D341Med (cell line): ENCODE results near the gene MLEC.
"Not testable (repeated sequence)": the region's sequence is repeated elsewhere in the genome, so short reads cannot be mapped to it uniquely, and the experiment has no call there.

Experiments used
- DNase-seq: peaks from one replicate; pipeline ENCODE4 v3.0.0; 2012; ENCODE audit warnings: low spot score

The MLEC gene

DNA sequence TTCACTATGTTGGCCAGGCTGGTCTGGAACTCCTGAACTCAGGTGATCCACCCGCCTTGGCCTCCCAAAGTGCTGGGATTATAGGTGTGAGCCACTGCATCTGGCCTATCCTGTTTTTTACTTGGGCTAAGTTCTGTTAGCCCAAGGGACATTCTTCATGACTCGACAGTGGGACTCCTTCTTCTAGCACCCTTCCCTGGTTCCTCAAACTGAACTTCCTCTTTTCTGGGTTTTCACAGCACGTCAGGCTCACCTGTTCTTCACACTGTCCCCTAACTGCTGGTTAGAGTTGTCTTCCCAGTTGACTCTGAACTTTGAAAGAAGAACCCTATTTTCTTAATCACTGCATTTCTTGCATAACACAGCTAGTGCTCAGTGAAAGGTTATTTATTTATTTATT lies 24.1 kb upstream of the MLEC start:
- DNase-seq: no peak

DNA sequence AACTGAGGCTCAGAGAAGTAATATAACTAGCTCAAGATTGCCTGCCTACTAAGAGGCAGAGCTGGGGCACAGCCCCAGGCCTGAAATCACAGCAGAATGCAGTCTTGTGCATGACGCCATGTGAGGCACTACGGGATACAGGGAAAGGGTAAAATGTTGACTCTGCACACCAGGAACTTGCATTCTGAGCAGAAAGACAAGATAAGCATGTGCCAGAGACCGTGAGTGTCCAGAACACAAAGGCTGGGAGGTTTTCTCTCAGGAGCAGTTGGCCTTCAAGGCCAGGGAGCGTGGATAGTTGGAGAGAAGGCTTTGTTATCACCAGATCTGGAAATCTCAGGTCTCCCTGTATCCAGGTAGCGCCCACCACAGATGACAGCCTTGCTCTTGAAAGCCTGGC lies 23.2 kb upstream of the MLEC start:
- no peak for DNase-seq

DNA sequence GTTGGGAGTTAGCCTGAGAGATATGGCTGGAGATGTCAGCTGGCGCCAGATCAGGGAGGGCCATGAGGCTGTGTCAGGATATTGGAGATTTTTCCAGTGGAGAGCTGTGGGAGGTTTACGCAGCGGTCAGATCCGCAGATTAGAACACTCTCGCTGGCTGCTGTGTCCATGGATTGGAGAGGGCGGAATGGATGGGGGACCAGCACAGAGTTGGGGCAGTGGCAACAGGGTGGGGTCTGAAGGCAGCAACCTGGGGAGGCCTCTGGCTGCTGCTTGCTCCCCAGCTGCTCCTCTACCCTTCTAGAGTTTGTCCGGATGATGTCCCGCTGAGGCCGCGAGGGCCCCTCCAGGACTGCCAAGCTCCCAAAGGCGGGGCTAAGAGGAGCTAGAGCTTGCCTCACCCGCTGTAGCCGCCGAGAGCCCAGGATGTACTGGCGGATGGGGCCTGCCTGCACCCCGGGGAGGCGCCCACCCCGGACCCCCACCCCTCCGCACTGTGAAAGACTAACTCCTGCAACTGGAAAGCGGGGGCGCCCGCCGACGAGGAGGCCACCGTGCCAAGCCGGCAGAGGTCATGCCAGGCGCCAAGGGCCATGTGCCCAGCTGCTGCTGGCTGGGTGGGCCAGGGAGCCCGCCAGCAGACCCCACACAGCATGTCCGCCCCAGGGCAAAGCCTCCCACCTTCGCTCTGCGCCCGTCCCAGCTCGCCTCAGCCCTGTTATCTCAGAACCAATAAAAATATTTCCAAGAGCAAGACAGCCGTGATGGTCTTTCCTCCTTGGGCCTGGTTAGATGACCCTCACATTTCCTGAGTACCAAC lies 20.2 kb upstream of the MLEC start:
- DNase-seq: no peak

DNA sequence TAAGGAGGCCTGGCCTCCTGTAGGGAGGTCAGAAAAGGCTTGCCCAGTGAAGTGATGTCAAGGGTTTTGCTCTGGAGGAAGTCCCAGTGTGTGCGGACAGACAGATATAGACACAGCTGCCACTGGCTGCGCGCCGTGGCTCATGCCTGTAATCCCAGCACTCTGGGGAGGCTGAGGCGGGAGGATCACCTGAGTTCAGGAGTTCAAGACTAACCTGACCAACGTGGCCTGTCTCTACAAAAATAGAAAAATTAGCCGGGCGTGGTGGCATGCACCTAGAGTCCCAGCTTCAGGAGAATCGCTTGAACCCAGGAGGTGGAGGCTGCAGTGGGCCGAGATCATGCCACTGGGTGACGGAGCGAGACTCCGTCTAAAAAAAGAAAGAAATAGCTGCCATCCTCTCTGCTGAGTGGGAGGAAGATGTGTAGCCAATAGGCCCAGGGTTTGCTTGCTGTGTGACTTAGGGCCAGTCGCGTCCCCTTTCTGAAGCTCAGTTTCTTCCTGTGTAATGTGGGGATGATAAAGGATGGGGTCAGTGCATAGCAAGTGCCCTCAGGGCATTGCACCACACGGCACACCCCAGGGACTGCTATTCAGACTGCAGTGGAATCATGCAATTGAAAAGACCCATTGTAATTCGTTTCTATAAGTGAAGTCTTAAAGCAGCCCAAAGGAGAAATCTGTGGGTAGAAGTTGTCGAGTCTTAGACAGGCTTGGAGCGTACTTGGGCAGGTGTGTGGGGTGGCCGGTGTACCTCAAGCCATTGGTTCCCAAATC lies 18.7 kb upstream of the MLEC start:
- no peak for DNase-seq

DNA sequence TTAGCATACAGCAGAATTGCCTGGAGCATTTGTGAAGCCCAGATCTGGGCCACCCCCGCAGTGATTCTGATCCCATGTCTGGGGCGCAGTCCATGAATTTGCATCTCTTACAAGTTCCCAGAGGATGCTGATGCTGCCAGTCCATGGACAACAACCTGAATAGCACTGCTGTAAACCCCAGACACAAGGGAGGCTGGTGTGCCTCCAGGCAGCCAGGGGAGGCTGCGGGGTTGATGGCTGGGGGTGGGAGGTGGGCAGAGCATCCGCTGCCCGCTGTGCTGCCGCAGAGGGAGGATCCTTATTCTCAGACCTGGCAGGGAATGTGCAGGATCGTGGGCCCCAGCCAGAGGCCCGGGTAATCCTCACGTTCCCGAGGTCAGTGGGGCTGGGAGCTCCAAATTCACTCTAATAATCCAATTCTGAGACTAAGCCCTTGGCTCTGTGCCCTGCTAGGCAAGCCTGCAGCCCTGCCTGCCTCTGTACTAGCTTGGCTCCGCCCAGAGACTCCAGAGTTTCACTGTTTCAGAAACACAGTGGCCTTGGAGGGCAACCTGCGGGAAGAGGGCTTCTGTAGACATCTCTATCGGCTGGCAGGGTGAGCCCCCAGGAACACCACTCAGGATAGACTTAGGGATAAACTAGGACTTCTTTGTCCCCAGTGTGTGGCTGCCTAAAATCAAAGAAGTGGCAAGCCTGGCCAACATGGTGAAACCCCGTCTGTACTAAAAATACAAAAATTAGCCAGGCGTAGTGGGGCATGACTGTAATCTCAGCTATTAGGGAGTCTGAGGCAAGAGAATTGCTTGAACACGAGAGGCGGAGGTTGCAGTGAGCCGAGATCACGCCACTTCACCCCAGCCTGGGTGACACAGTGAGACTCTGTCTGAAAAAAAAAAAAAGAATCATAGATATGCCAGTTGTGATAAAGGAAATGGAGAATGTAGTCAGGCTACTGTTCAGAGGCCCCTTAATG lies 17.8 kb upstream of the MLEC start:
- peak; percentile 90 for DNase-seq

DNA sequence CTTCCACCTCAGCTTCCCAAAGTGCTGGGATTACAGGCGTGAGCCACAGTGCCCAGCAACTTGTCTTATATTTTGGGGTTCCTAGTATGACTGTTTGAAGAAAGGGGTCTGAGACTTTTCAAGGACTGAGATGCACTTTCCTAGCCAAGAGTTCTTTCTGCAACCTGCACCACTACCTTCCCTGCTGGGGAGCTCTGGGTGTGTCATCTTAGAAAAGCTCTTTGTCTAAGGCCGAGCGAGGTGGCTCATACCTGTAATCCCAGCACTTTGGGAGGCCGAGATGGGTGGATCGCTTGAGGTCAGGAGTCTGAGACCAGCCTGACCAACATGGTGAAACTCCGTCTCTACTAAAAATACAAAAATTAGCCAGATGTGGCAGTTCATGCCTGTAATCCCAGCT lies 16.7 kb upstream of the MLEC start:
- DNase-seq: not testable (repeated sequence)

DNA sequence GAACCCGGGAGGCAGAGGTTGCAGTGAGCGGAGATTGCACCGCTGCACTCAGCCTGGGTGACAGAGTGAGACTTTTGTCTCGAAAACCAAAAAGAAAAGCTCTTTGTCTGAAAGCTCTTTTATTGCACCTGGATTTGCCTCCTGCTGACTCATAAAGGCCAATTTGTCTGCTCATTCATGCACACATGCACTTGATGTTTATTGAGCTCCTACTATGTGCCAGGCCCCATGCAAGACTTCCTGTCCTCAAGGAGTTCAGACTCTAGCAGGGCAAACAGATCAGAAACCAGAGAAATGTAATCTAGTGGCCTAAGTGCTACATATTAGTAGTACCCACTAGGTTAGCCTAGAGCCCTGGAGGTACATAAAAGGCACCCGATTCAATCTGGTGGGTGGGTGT lies 16.3 kb upstream of the MLEC start:
- DNase-seq: no peak

DNA sequence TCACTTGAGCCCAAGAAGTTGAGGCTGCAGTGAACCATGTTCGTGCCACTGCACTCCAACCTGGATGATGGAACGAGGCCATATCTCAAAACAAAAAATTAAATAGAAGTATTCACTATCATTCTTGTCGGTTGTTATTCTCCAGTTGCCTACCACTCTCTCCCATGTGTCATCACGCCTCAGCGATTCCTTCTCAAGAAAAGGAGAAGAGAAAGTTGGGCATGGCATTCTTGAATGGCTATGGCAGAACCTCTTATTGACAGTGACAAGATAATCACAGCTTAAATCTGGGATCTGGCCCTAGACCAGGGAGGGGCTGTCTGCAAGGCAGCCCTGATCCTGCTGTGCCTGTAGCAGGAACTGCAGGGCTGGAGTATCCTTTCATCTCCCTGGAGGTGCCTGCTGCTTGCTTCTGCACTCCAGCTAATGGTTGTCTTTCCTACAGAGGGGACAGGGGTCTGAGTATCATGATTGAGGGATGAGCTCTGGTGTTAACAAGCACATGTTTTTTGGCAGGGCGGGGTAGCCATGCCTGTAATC lies 12.8 kb upstream of the MLEC start:
- DNase-seq: peak; percentile 64

DNA sequence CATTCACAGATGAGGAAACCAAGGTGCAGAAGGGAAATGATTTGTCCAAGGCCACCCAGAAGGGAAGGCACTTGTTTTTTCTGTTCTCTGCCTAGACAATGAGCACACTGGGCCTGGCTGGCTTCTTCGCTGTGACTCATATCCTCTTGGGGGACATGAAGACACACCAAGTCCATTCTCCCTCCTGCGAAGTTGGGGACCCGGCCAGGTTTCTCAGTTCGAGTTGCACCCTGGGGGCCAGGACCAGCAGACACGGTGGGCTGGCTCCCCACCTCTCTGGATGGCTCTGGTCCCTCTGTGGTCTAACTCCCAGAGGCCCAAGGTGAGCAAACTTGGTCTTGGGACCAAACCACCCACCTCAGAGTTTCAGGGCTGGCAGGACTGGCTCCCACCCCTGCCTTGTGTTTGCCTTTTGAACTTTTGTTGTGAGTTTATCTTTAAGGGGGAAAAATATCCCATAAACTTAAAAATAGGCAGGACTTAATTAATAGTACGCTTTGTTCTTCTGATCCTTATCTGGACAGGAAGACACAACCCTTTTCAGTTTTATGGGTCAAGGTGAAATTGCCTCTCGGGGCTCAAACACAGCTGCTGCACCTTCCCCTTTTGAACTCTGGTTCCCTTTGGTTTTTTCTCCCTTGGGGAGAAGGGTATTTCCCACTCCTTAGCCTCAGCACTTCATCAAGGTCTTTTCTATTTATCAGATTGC lies 9.0 kb upstream of the MLEC start:
- DNase-seq: no peak

DNA sequence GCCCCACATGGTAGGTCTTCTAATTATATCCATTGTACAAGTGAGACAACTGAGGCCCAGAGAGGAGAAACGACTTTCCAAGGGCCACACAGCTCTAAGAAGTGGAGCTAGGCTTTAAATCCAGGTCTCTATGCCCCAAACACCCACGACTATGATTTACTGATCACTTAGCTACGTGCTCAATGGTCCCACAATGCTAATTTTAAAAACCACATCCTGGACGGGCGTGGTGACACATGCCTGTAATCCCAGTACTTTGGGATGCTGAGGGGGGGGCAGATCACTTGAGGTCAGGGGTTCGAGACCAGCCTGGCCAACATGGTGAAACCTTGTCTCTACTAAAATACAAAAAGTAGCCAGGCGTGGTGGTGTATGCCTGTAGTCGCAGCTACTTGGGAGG lies 8.4 kb upstream of the MLEC start:
- no peak for DNase-seq

DNA sequence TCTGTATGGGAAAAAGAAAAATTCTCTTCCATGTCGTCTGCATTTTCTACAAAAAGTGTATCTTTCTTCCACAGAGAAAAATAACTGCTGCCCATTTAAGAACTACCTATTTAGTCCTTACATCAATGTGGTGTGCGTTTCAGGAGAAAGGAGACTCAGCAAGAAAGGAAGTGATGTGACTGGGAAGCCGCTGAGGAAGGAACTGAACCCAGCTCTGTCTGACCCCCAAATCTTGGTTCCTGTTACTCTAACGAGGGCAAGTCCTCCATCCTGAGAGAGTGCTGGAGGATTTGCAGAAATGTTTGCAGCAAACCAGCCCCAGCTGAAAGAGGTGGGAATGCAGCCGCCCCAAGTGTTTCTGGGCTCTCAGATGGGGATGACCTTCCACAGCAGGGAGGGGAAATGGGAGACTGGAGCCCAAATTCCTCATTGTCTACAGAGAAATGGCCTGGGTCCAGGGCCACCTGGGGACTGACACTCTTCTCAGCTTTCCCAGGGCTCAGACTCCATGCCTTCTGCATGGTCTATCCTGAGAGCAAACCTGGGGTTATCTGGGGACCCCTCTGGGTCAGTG lies 6.7 kb upstream of the MLEC start:
- DNase-seq: no peak

DNA sequence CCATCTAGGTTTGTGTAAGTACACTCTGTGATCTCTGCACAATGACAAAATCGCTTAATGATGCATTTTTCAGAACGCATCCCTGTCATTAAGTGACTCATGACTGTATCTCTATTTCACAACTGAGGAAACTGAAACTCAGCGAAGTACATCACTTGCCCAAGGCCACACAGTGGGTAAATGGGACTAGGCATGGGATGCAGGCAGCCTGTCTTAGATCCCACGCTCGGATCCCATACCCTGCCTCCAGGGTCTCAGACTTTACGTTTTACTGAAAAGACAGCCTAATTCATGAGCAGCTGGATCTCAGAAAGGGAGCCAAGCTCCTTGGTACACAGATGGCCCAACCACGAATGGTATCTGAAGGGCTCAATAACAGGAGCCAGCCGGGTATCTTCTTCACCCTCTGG lies 2.4 kb upstream of the MLEC start:
- no peak for DNase-seq

DNA sequence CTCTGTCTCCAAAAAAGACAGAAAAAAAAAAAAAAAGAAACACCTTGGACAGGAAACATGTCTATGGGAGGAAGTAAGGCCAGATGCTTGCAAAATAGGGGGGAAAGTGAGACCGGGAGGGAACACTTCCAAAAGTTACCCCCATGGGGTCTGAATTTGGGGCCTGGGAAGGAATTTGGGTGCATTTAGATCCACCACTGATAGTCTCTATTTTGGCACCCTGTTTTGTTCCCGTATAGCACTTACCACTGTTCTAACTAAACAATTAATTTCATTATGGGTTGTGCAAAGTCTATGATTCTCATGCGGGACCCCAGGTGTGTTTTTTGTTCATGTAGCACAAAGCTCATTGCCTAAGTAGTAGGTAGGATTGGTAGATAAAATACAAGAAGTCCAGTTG lies 1.4 kb upstream of the MLEC start:
- DNase-seq: no peak

DNA sequence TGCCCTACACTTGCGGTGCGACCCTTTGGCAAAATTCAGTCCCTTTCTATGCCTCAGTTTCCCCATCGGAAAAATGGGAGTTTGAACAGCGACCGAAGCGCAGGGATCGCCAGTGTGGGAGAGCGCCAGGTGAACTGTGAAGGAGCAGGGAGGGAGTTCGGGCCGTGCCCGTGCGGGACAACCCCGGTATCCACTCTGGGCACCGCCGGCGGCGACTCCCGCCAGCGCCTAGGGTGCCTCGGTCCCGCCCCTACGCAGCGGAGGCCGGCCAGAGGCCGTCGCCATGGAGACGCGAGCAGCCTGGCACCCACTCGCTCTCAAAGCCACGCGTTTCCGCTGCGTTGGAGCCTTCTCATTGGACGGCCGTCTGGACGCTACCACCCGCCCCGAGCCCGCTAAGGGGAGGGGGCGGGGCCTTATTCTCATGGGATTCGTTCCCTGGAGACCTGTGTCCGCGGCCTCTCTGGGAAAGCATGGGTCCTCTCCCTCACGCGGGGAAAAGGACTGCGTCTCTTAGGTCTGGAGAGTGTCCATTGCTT lies 729 bp upstream of the MLEC start:
- peak; percentile 98 for DNase-seq

DNA sequence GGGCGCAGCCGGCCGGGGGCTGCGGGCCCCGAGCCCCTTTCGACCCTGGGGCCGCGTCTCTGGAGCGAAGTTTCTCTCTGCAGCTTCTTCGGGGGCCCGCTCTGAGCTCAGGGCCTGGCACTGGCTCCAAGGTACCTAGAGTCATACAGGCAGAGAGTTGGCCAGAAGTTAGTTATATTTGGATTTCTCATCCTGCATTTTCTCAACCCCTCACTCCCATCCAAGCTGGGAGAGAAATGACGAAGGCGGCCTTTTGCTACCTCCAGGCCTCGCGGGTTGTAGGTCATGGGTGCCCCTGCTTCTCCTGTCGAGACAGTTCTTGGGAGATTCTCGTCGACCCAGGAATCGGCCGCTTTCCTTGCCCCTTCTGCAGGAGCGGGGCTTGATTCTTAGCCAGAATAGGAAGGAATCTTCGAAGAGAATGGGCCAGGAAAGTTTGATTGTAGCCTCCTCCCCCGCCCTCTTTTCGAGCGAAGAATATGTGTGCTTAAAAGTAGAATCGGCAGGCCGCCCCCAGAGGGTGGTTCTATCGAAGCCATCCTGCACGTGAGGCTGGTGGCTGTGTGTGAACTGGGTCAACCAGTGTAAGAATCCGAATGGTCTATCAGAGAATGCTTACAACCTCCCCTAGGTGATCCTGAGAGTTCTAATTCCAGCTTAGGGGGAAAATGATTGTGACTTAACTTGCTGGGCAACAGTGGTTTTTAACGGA lies 785 bp downstream of the MLEC start:
- DNase-seq: no peak

DNA sequence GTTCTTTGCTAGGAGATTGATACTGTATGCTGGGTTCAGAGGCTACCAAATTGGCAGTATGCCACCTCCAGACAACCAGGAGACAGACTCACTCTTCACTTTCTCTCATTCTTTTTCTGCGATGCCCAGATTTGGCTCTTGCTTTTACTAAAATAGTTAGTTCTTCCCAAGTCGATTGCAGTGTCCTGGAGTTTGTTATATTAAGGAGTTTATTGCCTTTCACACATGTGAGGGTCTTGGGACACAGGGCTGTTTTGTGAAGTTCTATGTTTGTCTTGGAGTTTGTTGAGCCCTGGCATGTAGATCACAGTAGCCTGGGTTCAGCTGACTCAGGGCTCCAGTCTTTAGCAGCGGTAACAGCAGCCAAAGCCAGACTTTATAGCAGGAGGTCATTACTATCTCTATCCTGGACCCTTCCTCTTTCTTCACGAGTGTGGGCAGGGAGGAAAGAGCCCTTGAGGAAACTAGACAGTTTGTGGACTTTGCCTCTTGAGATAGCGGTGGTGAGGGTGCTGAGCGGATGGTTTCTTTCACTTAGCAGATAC lies 1.6 kb downstream of the MLEC start:
- DNase-seq: no peak

DNA sequence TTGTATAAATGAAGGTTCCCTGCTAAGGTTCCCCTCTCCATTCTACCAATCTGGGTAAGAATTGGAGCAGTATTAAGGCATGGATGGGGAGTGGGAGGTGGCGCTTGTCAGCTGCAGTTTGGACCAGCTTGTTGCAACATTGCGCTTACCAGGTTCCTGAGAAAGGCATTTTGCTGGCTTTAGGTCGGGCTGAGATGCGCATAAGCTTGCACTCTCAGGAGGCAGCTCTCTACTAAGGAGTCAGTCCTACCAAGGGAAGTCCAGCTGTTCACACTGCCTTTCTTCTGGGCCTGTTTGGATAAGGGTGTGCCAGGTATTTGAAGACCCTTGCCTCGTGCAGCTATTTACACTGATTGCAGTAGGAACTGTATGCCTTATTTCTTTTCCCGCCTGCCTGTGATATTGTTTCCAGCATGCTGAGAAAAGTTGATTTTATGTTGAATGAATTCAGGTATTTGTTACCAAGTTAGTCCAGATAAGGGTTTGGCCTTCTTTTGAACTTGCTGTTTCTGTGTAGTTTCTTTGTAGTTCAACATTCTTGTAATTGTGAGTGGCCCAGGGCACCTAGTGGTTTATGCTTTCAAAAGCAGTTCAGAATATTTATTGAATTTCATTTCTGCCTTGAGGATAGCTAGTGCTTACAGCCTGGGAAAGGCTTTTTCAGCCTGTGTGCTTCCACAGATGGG lies 2.6 kb downstream of the MLEC start:
- DNase-seq: no peak

DNA sequence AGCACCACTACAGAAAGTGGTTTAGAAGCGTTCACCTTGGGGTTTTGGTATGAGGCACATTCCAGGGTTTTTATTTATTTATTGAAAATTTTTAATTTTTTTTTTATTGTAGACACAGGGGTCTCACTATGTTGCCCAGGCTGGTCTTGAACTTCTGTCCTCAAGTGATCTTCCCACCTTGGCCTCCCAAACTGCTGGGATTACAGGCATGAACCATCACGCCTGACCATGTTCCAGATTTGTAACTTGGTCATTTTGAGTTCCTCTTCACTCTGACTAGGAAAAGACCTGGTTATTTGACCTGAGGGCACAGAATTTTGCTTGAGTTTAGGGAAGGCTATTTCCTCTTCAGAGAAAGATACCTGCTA lies 3.1 kb downstream of the MLEC start:
- no peak for DNase-seq

DNA sequence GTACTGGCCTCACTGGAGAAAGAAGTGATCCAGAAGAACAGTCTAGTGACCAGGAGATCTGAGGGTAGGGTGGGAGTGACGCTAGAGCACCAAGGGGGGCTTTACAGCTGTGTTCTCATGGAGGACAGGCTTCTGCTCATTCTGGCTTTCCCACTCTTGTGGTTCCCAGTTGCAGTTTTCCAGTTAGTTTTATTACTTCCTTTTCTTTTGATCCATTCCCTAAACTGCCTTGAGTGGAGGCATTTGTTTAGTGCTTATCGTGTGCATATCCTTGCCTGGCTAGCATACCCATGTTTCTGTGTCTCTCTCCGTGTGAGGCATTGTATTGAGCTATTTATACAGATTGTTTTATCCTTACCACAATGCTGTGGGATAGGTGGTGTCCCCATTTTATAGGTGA lies 4.0 kb downstream of the MLEC start:
- no peak for DNase-seq
